B cell (primary cell): Measurements from ENCODE around the gene COL9A3. TPM values are rescaled to one million over a fixed set of nuclear protein-coding genes. Genes with fewer than 3 reads are reported as not detected.

Experiments used
- ATAC-seq: fragments of 200-7000 bp; cut with Tn5 transposase; one replicate; pipeline ENCODE4 v1.10.0; 2021; ENCODE audit warnings: low read depth, mild to moderate bottlenecking, moderate number of reproducible peaks, moderate library complexity
- CTCF ChIA-PET: fragments of 350-600 bp; sonication (Branson Sonifier 250); formaldehyde crosslinking; loops from one replicate; lab custom pipeline; 2021; ENCODE audit warnings: antibody characterized with exemption, inconsistent platforms; lab: Charles Lee
- POLR2A ChIA-PET: fragments of 350-600 bp; sonication (Branson Sonifier 250); formaldehyde crosslinking; loops from one replicate; lab custom pipeline; 2021; ENCODE audit warnings: antibody characterized with exemption; lab: Charles Lee
- DNase-seq: peaks from one replicate; pipeline ENCODE4 v3.0.0; 2013
- H2AFZ ChIP-seq: 2 replicates; pipeline ENCODE4 v1.6.1; 2012; ENCODE audit warnings: mild to moderate bottlenecking, low read depth, low read length; ENCODE audit not compliant: insufficient read depth, poor library complexity, severe bottlenecking
- H3K27ac ChIP-seq, 2 donors: 1 replicate in 1 of 2; 2 replicates in 1 of 2; pipeline ENCODE4 v1.5.1; 2012 to 2013; ENCODE audit warnings: low read length in 2 of 2, mild to moderate bottlenecking in 2 of 2, moderate library complexity in 1 of 2
- H3K27me3 ChIP-seq, 4 experiments: fragments of 200-600 bp in 1 of 4; sonication (generic) in 1 of 4; replicated peaks in 1 of 4; 1 replicate in 2 of 4; 2 replicates in 2 of 4; pipeline versions ENCODE4 v1.6.1 to v1.7.0; 2013 to 2016; ENCODE audit warnings: low read length in 3 of 4, mild to moderate bottlenecking in 2 of 4, mixed read lengths in 1 of 4, moderate library complexity in 1 of 4; ENCODE audit not compliant: insufficient read depth in 4 of 4, control insufficient read depth in 3 of 4; ENCODE audit errors: control extremely low read depth in 1 of 4
- H3K36me3 ChIP-seq, 2 experiments: replicated peaks in 1 of 2; 1 replicate in 1 of 2; 2 replicates in 1 of 2; pipeline versions ENCODE4 v1.6.1 to v1.7.1; 2013; ENCODE audit warnings: low read length in 1 of 2; ENCODE audit not compliant: insufficient read depth in 2 of 2, control insufficient read depth in 1 of 2; ENCODE audit errors: control extremely low read depth in 1 of 2, extremely low read depth in 1 of 2
- H3K4me1 ChIP-seq, 2 donors: fragments of 200-600 bp in 1 of 2; sonication (generic) in 1 of 2; 1 replicate in 1 of 2; 2 replicates in 1 of 2; pipeline versions ENCODE4 v1.5.1 to v1.6.1; 2013 to 2017; ENCODE audit warnings: low read length in 2 of 2; ENCODE audit not compliant: control insufficient read depth in 2 of 2, insufficient read depth in 2 of 2
- H3K4me2 ChIP-seq: replicated peaks from 2 replicates; pipeline ENCODE3; 2012; ENCODE audit warnings: mild to moderate bottlenecking, low read depth, low read length; ENCODE audit not compliant: poor library complexity, severe bottlenecking
- H3K4me3 ChIP-seq, 5 experiments: fragments of 200-600 bp in 1 of 5; sonication (generic) in 1 of 5; 1 replicate in 3 of 5; 2 replicates in 2 of 5; pipeline versions ENCODE4 v1.5.1 to v1.7.0; 2011 to 2016; ENCODE audit warnings: low read length in 4 of 5, mild to moderate bottlenecking in 4 of 5, low read depth in 2 of 5, control low read depth in 1 of 5, moderate library complexity in 1 of 5; ENCODE audit not compliant: insufficient read depth in 1 of 5; ENCODE audit errors: control extremely low read depth in 1 of 5, extremely low read depth in 1 of 5
- H3K79me2 ChIP-seq: fragments of 200-600 bp; sonication (generic); one replicate; pipeline ENCODE4 v1.6.0; 2016; ENCODE audit warnings: low read length; ENCODE audit not compliant: control insufficient read depth, insufficient read depth
- H3K9ac ChIP-seq: fragments of 200-600 bp; sonication (generic); 2 replicates; pipeline ENCODE4 v1.6.1; 2017; ENCODE audit warnings: mild to moderate bottlenecking, low read length, moderate library complexity
- H3K9me3 ChIP-seq, 3 donors: one replicate each; pipeline versions ENCODE4 v1.6.1 to v1.7.1; 2013; ENCODE audit warnings: low read length in 2 of 3; ENCODE audit not compliant: control insufficient read depth in 2 of 3, insufficient read depth in 1 of 3; ENCODE audit errors: control extremely low read depth in 1 of 3
- H4K20me1 ChIP-seq: 2 replicates; pipeline ENCODE4 v1.6.0; 2012; ENCODE audit warnings: mild to moderate bottlenecking, low read length; ENCODE audit not compliant: insufficient read depth, control insufficient read depth, poor library complexity, severe bottlenecking
- H3K27ac Mint-ChIP-seq: one replicate; pipeline ENCODE4 v1.8.0; 2021; ENCODE audit warnings: mixed read lengths
- H3K27me3 Mint-ChIP-seq: one replicate; pipeline ENCODE4 v1.8.0; 2021; ENCODE audit warnings: mixed read lengths
- H3K4me1 Mint-ChIP-seq: one replicate; pipeline ENCODE4 v1.8.0; 2021; ENCODE audit warnings: mixed read lengths
- H3K4me3 Mint-ChIP-seq: one replicate; pipeline ENCODE4 v1.8.0; 2021; ENCODE audit warnings: mixed read lengths
- H3K9me3 Mint-ChIP-seq: one replicate; pipeline ENCODE4 v1.8.0; 2022; ENCODE audit warnings: mixed read lengths; ENCODE audit not compliant: insufficient read depth
- CTCF ChIP-seq: fragments of 200-600 bp; IDR thresholded peaks from one replicate; pipeline ENCODE4 v1.8.0; 2022; ENCODE audit warnings: antibody characterized with exemption, mild to moderate bottlenecking
- EZH2 ChIP-seq: IDR thresholded peaks from 2 replicates; pipeline ENCODE4 v1.6.1; 2012; ENCODE audit warnings: borderline replicate concordance, low read depth, mild to moderate bottlenecking, moderate library complexity, low read length; ENCODE audit not compliant: insufficient read depth, poor library complexity, severe bottlenecking
- WGBS: methylation state at CpG from one replicate; pipeline ENCODE4 v1.1.5; 2013; ENCODE audit warnings: missing lambda C conversion rate; ENCODE audit not compliant: insufficient coverage; 5-methylcytosine and 5-hydroxymethylcytosine counted together
- intact Hi-C: fragments of 100-400 bp; cut with micrococcal nuclease; formaldehyde crosslinking; loops from one replicate; pipeline ENCODE4 v1.10.0; 2022
- polyA plus RNA-seq: library from polyadenylated mRNA; depleted of rRNA; stranded (reverse); fragments of >200 nt; gene quantifications from 2 replicates; pipeline ENCODE4 v1.2.3, GENCODE V29; 2012
- total RNA-seq, 2 donors: library from RNA; stranded (reverse); fragments of 120-200 nt in 1 of 2; gene quantifications; 1 replicate in 1 of 2; 2 replicates in 1 of 2; pipeline versions ENCODE4 v1.2.3 to v1.2.4, GENCODE V29; 2013 to 2022

The COL9A3 gene
- total and polyA plus RNA-seq, 2 donors (not counting 1 experiment from before 2014, with no cell fraction given): 10.7 to 96.3 TPM

GRCh38 chr20:62818592-62819493 lies 2.0 kb downstream of the COL9A3 start:
- intact Hi-C loops: no loop called here
- H3K27me3 ChIP-seq: peaks cover 0 to 51% (median 30%) of the 10 kb centered on the region in 4 experiments

More at GRCh38 chr20:62818592-62819493, 2.0 kb downstream of the COL9A3 start:
- Mint-ChIP-seq H3K9me3 (no peaks in the 10 kb centered on the region), H3K27me3 (peaks cover 17% of the 10 kb centered on the region), H3K4me1 (peaks cover 18% of the 10 kb centered on the region), H3K27ac (no peak overlapping the region), H3K4me3 (no peak overlapping the region)
- H3K79me2 ChIP-seq: no peaks in the 10 kb centered on the region
- H3K36me3 ChIP-seq: no peaks in the 10 kb centered on the region
- 29% methylated on average over 24 of the region's 25 CpGs for WGBS
- no peak overlapping the region for H3K4me3 ChIP-seq
- DNase-seq (no peak), ATAC-seq (no peak)
- CTCF ChIA-PET: interaction anchor here (1.9 kb wide), 1 partner anchor 10 kb away, joined by 4 read pairs; no protein-coding TSS in a partner anchor
- TF ChIP-seq CTCF: no peak
- no peak for TF ChIP-seq EZH2
- H3K9ac ChIP-seq: no peak overlapping the region
- no peak overlapping the region for H2AFZ ChIP-seq
- POLR2A ChIA-PET: no interaction called here
- peaks cover 12 to 15% of the 10 kb centered on the region in 2 donors for H3K4me1 ChIP-seq
- H3K4me2 ChIP-seq: no peak overlapping the region
- H4K20me1 ChIP-seq: peaks cover 21% of the 10 kb centered on the region
- H3K27ac ChIP-seq: no peak overlapping the region
- peaks cover 0 to 24% (median 0%) of the 10 kb centered on the region in 3 donors for H3K9me3 ChIP-seq
